IMR-90 (cell line): ENCODE data around the gene PAX1. TPM values are rescaled to one million over a fixed set of nuclear protein-coding genes. Genes with fewer than 3 reads are reported as not detected.

Source experiments
- ATAC-seq: fragments of 200-7000 bp; cut with Tn5 transposase; 2 replicates; pipeline ENCODE4 v1.9.1; 2020; ENCODE audit warnings: low read depth, mild to moderate bottlenecking, moderate library complexity
- BruUV-seq: library from RNA; stranded (reverse); fragments of 400-500 nt; replicated peaks from 2 replicates; lab custom pipeline; 2021; lab: Mats Ljungman, UMichigan
- CTCF ChIA-PET: fragments of 300-600 bp; formaldehyde crosslinking; extraction: SDS; loops from one replicate; lab custom pipeline; 2021; ENCODE audit warnings: antibody characterized with exemption; lab: Yijun Ruan, JAX
- POLR2A ChIA-PET: fragments of 300-600 bp; sonication (Branson Sonifier 250); formaldehyde crosslinking; loops from one replicate; lab custom pipeline; 2022; ENCODE audit warnings: antibody characterized with exemption; ENCODE audit not compliant: unreplicated experiment; lab: Charles Lee
- DNase-seq: peaks from one replicate; pipeline ENCODE4 v3.0.0; 2013
- H2AFZ ChIP-seq: replicated peaks from 2 replicates; pipeline ENCODE3; 2013; ENCODE audit warnings: low read length, mild to moderate bottlenecking; ENCODE audit not compliant: poor library complexity
- H2AK5ac ChIP-seq: 2 replicates; pipeline ENCODE4 v1.6.1; 2013; ENCODE audit warnings: low read depth, low read length, inconsistent platforms
- H2AK9ac ChIP-seq: replicated peaks from 2 replicates; pipeline ENCODE3; 2013; ENCODE audit warnings: mild to moderate bottlenecking, low read depth, low read length, moderate library complexity; ENCODE audit not compliant: poor library complexity
- H2BK120ac ChIP-seq: 2 replicates; pipeline ENCODE4 v1.6.1; 2013; ENCODE audit warnings: low read depth, low read length, inconsistent platforms
- H2BK15ac ChIP-seq: 3 replicates; pipeline ENCODE4 v1.6.1; 2013; ENCODE audit warnings: low read depth, low read length, inconsistent platforms
- H2BK20ac ChIP-seq: 2 replicates; pipeline ENCODE4 v1.6.1; 2013; ENCODE audit warnings: low read depth, mild to moderate bottlenecking, inconsistent platforms, low read length, moderate library complexity
- H2BK5ac ChIP-seq: 2 replicates; pipeline ENCODE4 v1.6.1; 2013; ENCODE audit warnings: mild to moderate bottlenecking, low read depth, low read length, inconsistent platforms; ENCODE audit not compliant: poor library complexity, severe bottlenecking
- H3K14ac ChIP-seq: replicated peaks from 2 replicates; pipeline ENCODE4 v1.6.1; 2013; ENCODE audit warnings: low read depth, low read length, inconsistent platforms
- H3K18ac ChIP-seq: 2 replicates; pipeline ENCODE4 v1.6.1; 2013; ENCODE audit warnings: low read depth, low read length, control low read depth
- H3K23ac ChIP-seq: 2 replicates; pipeline ENCODE4 v1.6.1; 2013; ENCODE audit warnings: low read depth, low read length, inconsistent platforms
- H3K27ac ChIP-seq: 2 replicates; pipeline ENCODE4 v1.5.1; 2013; ENCODE audit warnings: mild to moderate bottlenecking, control low read depth, low read length; ENCODE audit not compliant: insufficient read depth
- H3K27me3 ChIP-seq: 2 replicates; pipeline ENCODE4 v1.6.1; 2013; ENCODE audit warnings: low read length; ENCODE audit not compliant: control insufficient read depth, insufficient read depth
- H3K36me3 ChIP-seq: 2 replicates; pipeline ENCODE4 v1.6.1; 2013; ENCODE audit warnings: low read length, mixed read lengths; ENCODE audit not compliant: control insufficient read depth, insufficient read depth
- H3K4ac ChIP-seq: 2 replicates; pipeline ENCODE4 v1.6.1; 2013; ENCODE audit warnings: low read depth, low read length, inconsistent platforms
- H3K4me1 ChIP-seq: 2 replicates; pipeline ENCODE4 v1.6.1; 2013; ENCODE audit warnings: low read length, mixed read lengths; ENCODE audit not compliant: control insufficient read depth, insufficient read depth
- H3K4me2 ChIP-seq: 2 replicates; pipeline ENCODE4 v1.6.1; 2013; ENCODE audit warnings: low read depth, mild to moderate bottlenecking, control low read depth, low read length, moderate library complexity
- H3K4me3 ChIP-seq: 2 replicates; pipeline ENCODE4 v1.5.1; 2013; ENCODE audit warnings: low read depth, mild to moderate bottlenecking, control low read depth, low read length, moderate library complexity; ENCODE audit not compliant: insufficient read depth
- H3K56ac ChIP-seq: 2 replicates; pipeline ENCODE4 v1.6.1; 2013; ENCODE audit warnings: low read length, inconsistent platforms; ENCODE audit not compliant: insufficient read depth; ENCODE audit errors: extremely low read depth
- H3K79me1 ChIP-seq, 2 experiments: 2 replicates each; pipeline ENCODE4 v1.6.1; 2013; ENCODE audit warnings: low read length in 2 of 2, inconsistent platforms in 1 of 2, low read depth in 1 of 2
- H3K9ac ChIP-seq: 2 replicates; pipeline ENCODE4 v1.6.1; 2013; ENCODE audit warnings: low read depth, low read length, control low read depth
- H3K9me1 ChIP-seq: 2 replicates; pipeline ENCODE4 v1.6.1; 2013; ENCODE audit warnings: low read length, inconsistent platforms; ENCODE audit not compliant: insufficient read depth
- H3K9me3 ChIP-seq: 2 replicates; pipeline ENCODE4 v1.6.1; 2013; ENCODE audit warnings: low read length; ENCODE audit not compliant: control insufficient read depth, insufficient read depth
- H4K20me1 ChIP-seq: 2 replicates; pipeline ENCODE4 v1.6.1; 2013; ENCODE audit warnings: low read length, inconsistent platforms; ENCODE audit not compliant: insufficient read depth
- H4K5ac ChIP-seq: 2 replicates; pipeline ENCODE4 v1.6.1; 2013; ENCODE audit warnings: mild to moderate bottlenecking, low read depth, low read length, control low read depth
- H4K8ac ChIP-seq, 2 experiments: 2 replicates each; pipeline ENCODE4 v1.6.1; 2013; ENCODE audit warnings: low read depth in 2 of 2, low read length in 2 of 2, control low read depth in 1 of 2, inconsistent platforms in 1 of 2
- H4K91ac ChIP-seq: 2 replicates; pipeline ENCODE4 v1.6.1; 2013; ENCODE audit warnings: low read depth, low read length, inconsistent platforms; ENCODE audit not compliant: insufficient read depth
- BHLHE40 ChIP-seq: fragments of 150-350 bp; IDR thresholded peaks from 2 replicates; pipeline ENCODE4 v1.6.1; 2016; ENCODE audit warnings: mild to moderate bottlenecking, low read depth, low read length
- CHD1 ChIP-seq: IDR thresholded peaks from 2 replicates; pipeline ENCODE4 v1.6.1; 2012; ENCODE audit warnings: low read depth, low read length, improper control_type of control experiment
- FOS ChIP-seq: fragments of 150-350 bp; IDR thresholded peaks from 2 replicates; pipeline ENCODE4 v1.6.1; 2016; ENCODE audit warnings: low read depth, low read length
- MAZ ChIP-seq: IDR thresholded peaks from 2 replicates; pipeline ENCODE4 v1.6.1; 2012; ENCODE audit warnings: low read depth, mild to moderate bottlenecking, low read length, improper control_type of control experiment, moderate library complexity, borderline replicate concordance
- MXI1 ChIP-seq: IDR thresholded peaks from 2 replicates; pipeline ENCODE4 v1.6.1; 2012; ENCODE audit warnings: low read depth, mild to moderate bottlenecking, low read length, moderate library complexity, borderline replicate concordance
- NFE2L2 ChIP-seq: fragments of 150-350 bp; IDR thresholded peaks from 2 replicates; pipeline ENCODE4 v1.6.1; 2016; ENCODE audit warnings: low read depth, mild to moderate bottlenecking, low read length
- POLR2A ChIP-seq: IDR thresholded peaks from 2 replicates; pipeline ENCODE4 v1.6.1; 2012; ENCODE audit warnings: mild to moderate bottlenecking, low read depth, low read length
- RAD21 ChIP-seq: IDR thresholded peaks from 2 replicates; pipeline ENCODE4 v1.6.1; 2012; ENCODE audit warnings: low read length, improper control_type of control experiment
- RCOR1 ChIP-seq: IDR thresholded peaks from 2 replicates; pipeline ENCODE4 v1.6.1; 2012; ENCODE audit warnings: mild to moderate bottlenecking, low read length, improper control_type of control experiment; ENCODE audit not compliant: insufficient replicate concordance
- SMC3 ChIP-seq: fragments of 150-350 bp; IDR thresholded peaks from 2 replicates; pipeline ENCODE4 v1.6.1; 2016; ENCODE audit warnings: low read depth, mild to moderate bottlenecking, antibody characterized with exemption, low read length, moderate library complexity
- WGBS, 2 experiments: methylation state at CpG; one replicate each; pipeline versions ENCODE4 v1.1.5 to v1.1.7; 2013; ENCODE audit warnings: missing lambda C conversion rate in 2 of 2; ENCODE audit not compliant: insufficient read length in 1 of 2; ENCODE audit errors: extremely low coverage in 2 of 2; 5-methylcytosine and 5-hydroxymethylcytosine counted together
- dilution Hi-C: fragments of 300-500 bp; cut with HindIII; formaldehyde crosslinking; loops from one replicate; pipeline ENCODE4 v1.14.3; 2018; ENCODE audit warnings: low sequenced_read_pairs; ENCODE audit not compliant: unreplicated experiment
- in situ Hi-C: fragments of 300-500 bp; cut with MboI; formaldehyde crosslinking; loops from 3 replicates; pipeline ENCODE4 v1.14.3; 2019; ENCODE audit warnings: low sequenced_read_pairs, inconsistent platforms, mixed read lengths
- intact Hi-C: fragments of 100-400 bp; cut with micrococcal nuclease; formaldehyde crosslinking; loops from 2 replicates; pipeline ENCODE4 v1.10.0; 2022
- polyA plus RNA-seq, 3 experiments: library from polyadenylated mRNA; depleted of rRNA; stranded (reverse); fragments of >200 nt; gene quantifications; 2 replicates each; pipeline ENCODE4 v1.2.3, GENCODE V29; 2012; ENCODE audit warnings: low replicate concordance in 1 of 3
- total RNA-seq: library from RNA; depleted of rRNA; stranded (reverse); fragments of >200 nt; gene quantifications from 2 replicates; pipeline ENCODE4 v1.2.3, GENCODE V29; 2012
- TF ChIP-seq, protein P1 (sequence below): fragments of 150-350 bp; IDR thresholded peaks from 2 replicates; pipeline ENCODE4 v1.6.1; 2016; ENCODE audit warnings: low read depth, mild to moderate bottlenecking, low read length, moderate library complexity, borderline replicate concordance
- TF ChIP-seq, protein P2 (sequence below): fragments of 150-350 bp; IDR thresholded peaks from 2 replicates; pipeline ENCODE4 v1.6.1; 2017; ENCODE audit warnings: mild to moderate bottlenecking, antibody characterized with exemption, low read length, low read depth

Gene PAX1
- total and polyA plus RNA-seq, 2 of the 4 experiments (the other 2 are of a cell fraction): not detected

- TF ChIP-seq, protein P1, sequence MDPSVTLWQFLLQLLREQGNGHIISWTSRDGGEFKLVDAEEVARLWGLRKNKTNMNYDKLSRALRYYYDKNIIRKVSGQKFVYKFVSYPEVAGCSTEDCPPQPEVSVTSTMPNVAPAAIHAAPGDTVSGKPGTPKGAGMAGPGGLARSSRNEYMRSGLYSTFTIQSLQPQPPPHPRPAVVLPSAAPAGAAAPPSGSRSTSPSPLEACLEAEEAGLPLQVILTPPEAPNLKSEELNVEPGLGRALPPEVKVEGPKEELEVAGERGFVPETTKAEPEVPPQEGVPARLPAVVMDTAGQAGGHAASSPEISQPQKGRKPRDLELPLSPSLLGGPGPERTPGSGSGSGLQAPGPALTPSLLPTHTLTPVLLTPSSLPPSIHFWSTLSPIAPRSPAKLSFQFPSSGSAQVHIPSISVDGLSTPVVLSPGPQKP: no peak
- no peak for TF ChIP-seq BHLHE40
These were observed 20.4 kb downstream of the PAX1 start (continued) for GRCh38 chr20:21725892-21726291.

DNA sequence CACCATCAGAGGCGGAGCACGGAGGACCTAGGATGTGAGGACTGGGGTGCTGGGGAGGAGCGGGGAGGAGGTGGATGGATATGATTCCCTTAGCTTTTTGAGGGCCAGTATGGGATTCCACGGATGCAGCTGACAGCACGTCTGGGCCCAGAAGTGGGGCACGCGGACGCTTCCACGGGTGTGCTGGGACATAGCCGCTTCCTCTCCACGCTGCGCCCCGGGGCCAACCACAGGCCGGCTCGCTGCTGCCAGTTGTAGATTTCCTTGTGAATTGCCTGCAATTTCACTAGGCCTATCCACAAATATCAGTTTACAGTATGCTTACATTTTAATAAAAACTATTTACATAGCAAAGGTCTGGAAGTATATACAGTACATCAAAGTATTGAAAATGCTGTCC lies 23.9 kb downstream of the PAX1 start:
- Histone ChIP-seq H3K14ac (no peak overlapping the region), H3K27ac (no peak overlapping the region), H3K56ac (no peak overlapping the region), H4K8ac (no peak overlapping the region), H2BK15ac (no peak overlapping the region), H2BK120ac (no peak overlapping the region), H3K79me1 (no peaks in the 10 kb centered on the region), H3K9ac (no peak overlapping the region), H3K23ac (no peak overlapping the region), H3K18ac (no peak overlapping the region), H3K27me3 (no peaks in the 10 kb centered on the region), H3K36me3 (no peaks in the 10 kb centered on the region), H3K9me3 (peaks cover 15% of the 10 kb centered on the region; the same call in 1 of the 2 replicates), H2BK20ac (no peak overlapping the region), H3K4me2 (no peak overlapping the region), H2AK5ac (no peak overlapping the region), H2AFZ (no peak overlapping the region), H4K91ac (no peak overlapping the region), H3K4ac (no peak overlapping the region), H2BK5ac (no peak overlapping the region), H3K9me1 (no peaks in the 10 kb centered on the region), H4K5ac (no peak overlapping the region), H3K4me3 (no peak overlapping the region), H3K4me1 (no peaks in the 10 kb centered on the region), H2AK9ac (no peak overlapping the region), H4K20me1 (no peaks in the 10 kb centered on the region)
- no peak for TF ChIP-seq MAZ
- TF ChIP-seq BHLHE40: no peak
- TF ChIP-seq MXI1: no peak
- TF ChIP-seq, protein P2, sequence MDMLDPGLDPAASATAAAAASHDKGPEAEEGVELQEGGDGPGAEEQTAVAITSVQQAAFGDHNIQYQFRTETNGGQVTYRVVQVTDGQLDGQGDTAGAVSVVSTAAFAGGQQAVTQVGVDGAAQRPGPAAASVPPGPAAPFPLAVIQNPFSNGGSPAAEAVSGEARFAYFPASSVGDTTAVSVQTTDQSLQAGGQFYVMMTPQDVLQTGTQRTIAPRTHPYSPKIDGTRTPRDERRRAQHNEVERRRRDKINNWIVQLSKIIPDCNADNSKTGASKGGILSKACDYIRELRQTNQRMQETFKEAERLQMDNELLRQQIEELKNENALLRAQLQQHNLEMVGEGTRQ: no peak
- TF ChIP-seq POLR2A: no peak
- no peak for TF ChIP-seq RCOR1
- TF ChIP-seq, protein P1: no peak
- TF ChIP-seq FOS: no peak
- no peak for TF ChIP-seq CHD1
- no peak for TF ChIP-seq NFE2L2
- no peak for TF ChIP-seq RAD21
- no peak for TF ChIP-seq SMC3
- CTCF ChIA-PET: interaction anchor here (2.2 kb wide), 1 partner anchor 10 kb away, joined by 5 read pairs; no protein-coding TSS in a partner anchor
- intact Hi-C loops (no loop called here), in situ Hi-C loops (no loop called here), dilution Hi-C loops (no loop called here)
- POLR2A ChIA-PET: no interaction called here
- DNase-seq (no peak), ATAC-seq (no peak)
- 58% methylated on average over 6 of the region's 15 CpGs; no CpG with 5 or more reads in 1 of the 2 experiments for WGBS, 2 experiments
- BruUV-seq: no TSS peak
